Measurements from ENCODE around the gene PACRG.

PACRG gene

GRCh38 chr6:162710936-162711335 lies 16.8 kb upstream of the PACRG start:
- no peak for DNase-seq

GRCh38 chr6:162711376-162711775 lies 16.4 kb upstream of the PACRG start:
- no peak for DNase-seq

GRCh38 chr6:162712694-162713093 lies 15.1 kb upstream of the PACRG start:
- no peak for DNase-seq

- no peak for DNase-seq
Observed at GRCh38 chr6:162713974-162714780, 13.6 kb upstream of the PACRG start.

GRCh38 chr6:162715601-162716000 lies 12.2 kb upstream of the PACRG start:
- DNase-seq: no peak

- DNase-seq: no peak
Observed at GRCh38 chr6:162719528-162719927, 8.2 kb upstream of the PACRG start.

GRCh38 chr6:162721404-162721687 lies 6.4 kb upstream of the PACRG start:
- no peak for DNase-seq

GRCh38 chr6:162722226-162722625 lies 5.5 kb upstream of the PACRG start:
- no peak for DNase-seq

- DNase-seq: no peak
Observed at GRCh38 chr6:162722633-162723032, 5.1 kb upstream of the PACRG start.

- no peak for DNase-seq
Observed at GRCh38 chr6:162726947-162727321, 840 bp upstream of the PACRG start.

GRCh38 chr6:162728197-162728596 lies 423 bp downstream of the PACRG start:
- DNase-seq: no peak

GRCh38 chr6:162728706-162729105 lies 932 bp downstream of the PACRG start:
- DNase-seq: no peak

- DNase-seq: no peak
Observed at GRCh38 chr6:162730502-162730901, 2.7 kb downstream of the PACRG start.

- DNase-seq: no peak
Observed at GRCh38 chr6:162733489-162733888, 5.7 kb downstream of the PACRG start.

- no peak for DNase-seq
Observed at GRCh38 chr6:162736961-162737360, 9.2 kb downstream of the PACRG start.

- no peak for DNase-seq
Observed at GRCh38 chr6:162750776-162751175, 23.0 kb downstream of the PACRG start.

- no peak for DNase-seq
Observed at GRCh38 chr6:162751211-162751859, 23.6 kb downstream of the PACRG start.

GRCh38 chr6:162753775-162754174 lies 26.0 kb downstream of the PACRG start:
- DNase-seq: no peak

- DNase-seq: no peak
Observed at GRCh38 chr6:162770136-162770535, 42.4 kb downstream of the PACRG start.

GRCh38 chr6:162770955-162771354 lies 43.2 kb downstream of the PACRG start:
- no peak for DNase-seq

- DNase-seq: no peak
Observed at GRCh38 chr6:162772466-162772865, 44.7 kb downstream of the PACRG start.

GRCh38 chr6:162773996-162774395 lies 46.2 kb downstream of the PACRG start:
- DNase-seq: no peak

- no peak for DNase-seq
Observed at GRCh38 chr6:162777091-162777490, 49.3 kb downstream of the PACRG start.

GRCh38 chr6:162778603-162779002 lies 50.8 kb downstream of the PACRG start:
- DNase-seq: no peak

Data from effector CD4-positive, alpha-beta T cell (primary cell).